Choroid plexus epithelial cell (primary cell): ENCODE measurements around the gene COL6A3.

Experiments
- DNase-seq: peaks from one replicate; pipeline ENCODE4 v3.0.0-alpha.2; 2010; ENCODE audit warnings: low read depth
- H3K4me3 ChIP-seq: 2 replicates; pipeline ENCODE4 v1.5.1; 2011; ENCODE audit warnings: low read depth, mild to moderate bottlenecking, control low read depth, low read length, moderate library complexity
- CTCF ChIP-seq: conservative IDR thresholded peaks from 2 replicates; pipeline ENCODE4 v1.5.1; 2011; ENCODE audit warnings: low read depth, mild to moderate bottlenecking, control low read depth, inconsistent platforms, low read length, moderate library complexity

COL6A3 gene

GRCh38 chr2:237315170-237315828 is 98.7 kb downstream of the COL6A3 start:
- no peak overlapping the region for H3K4me3 ChIP-seq
- peak; percentile 67 for TF ChIP-seq CTCF
- DNase-seq = peak; percentile 97

- H3K4me3 ChIP-seq = no peak overlapping the region
- DNase-seq = no peak
Observed at GRCh38 chr2:237314681-237315080, 99.3 kb downstream of the COL6A3 start.

GRCh38 chr2:237314198-237314597 is 99.8 kb downstream of the COL6A3 start:
- no peak overlapping the region for H3K4me3 ChIP-seq
- no peak for DNase-seq
- TF ChIP-seq CTCF = no peak

More at GRCh38 chr2:237314681-237315080, 99.3 kb downstream of the COL6A3 start:
- TF ChIP-seq CTCF = no peak

- TF ChIP-seq CTCF = no peak
- DNase-seq = no peak
- no peak overlapping the region for H3K4me3 ChIP-seq
Observed at GRCh38 chr2:237312021-237312755, 101.8 kb downstream of the COL6A3 start.

GRCh38 chr2:237310515-237311114 is 103.3 kb downstream of the COL6A3 start:
- H3K4me3 ChIP-seq = no peak overlapping the region
- DNase-seq = peak; percentile 76
- no peak for TF ChIP-seq CTCF

GRCh38 chr2:237309416-237309815 is 104.5 kb downstream of the COL6A3 start:
- DNase-seq = peak; percentile 79
- TF ChIP-seq CTCF = no peak
- H3K4me3 ChIP-seq = no peak overlapping the region

- peak; percentile 67 for DNase-seq
- TF ChIP-seq CTCF = no peak
- no peak overlapping the region for H3K4me3 ChIP-seq
Observed at GRCh38 chr2:237309011-237309410, 105.0 kb downstream of the COL6A3 start.
